UCSD-AML1 (cell line): ENCODE results near the gene KCNIP2.

Source experiments
- DNase-seq: peaks from one replicate; lab custom pipeline; 2025; ENCODE audit not compliant: unreplicated experiment; lab: John Stamatoyannopoulos, UW

The KCNIP2 gene

DNA sequence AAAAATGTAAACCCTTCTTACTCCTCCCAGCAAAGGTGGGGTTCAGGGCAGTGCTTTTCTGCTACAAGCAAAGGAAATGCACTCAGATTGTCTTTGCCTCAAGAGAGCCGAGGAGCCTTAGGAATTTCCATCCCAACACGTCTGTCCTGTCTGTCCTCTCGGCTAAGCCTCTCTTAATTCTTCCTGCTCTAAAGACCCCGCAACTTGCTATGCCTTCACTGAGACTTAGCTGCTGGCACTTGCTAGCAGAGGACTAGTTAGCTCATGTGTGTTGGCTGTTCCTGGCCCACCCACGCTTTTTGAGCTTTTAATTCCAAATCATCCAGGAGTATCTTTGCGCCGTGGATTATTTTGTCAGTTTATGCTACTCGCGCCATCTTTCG lies 59.9 kb downstream of the KCNIP2 start:
- DNase-seq: no peak

DNA sequence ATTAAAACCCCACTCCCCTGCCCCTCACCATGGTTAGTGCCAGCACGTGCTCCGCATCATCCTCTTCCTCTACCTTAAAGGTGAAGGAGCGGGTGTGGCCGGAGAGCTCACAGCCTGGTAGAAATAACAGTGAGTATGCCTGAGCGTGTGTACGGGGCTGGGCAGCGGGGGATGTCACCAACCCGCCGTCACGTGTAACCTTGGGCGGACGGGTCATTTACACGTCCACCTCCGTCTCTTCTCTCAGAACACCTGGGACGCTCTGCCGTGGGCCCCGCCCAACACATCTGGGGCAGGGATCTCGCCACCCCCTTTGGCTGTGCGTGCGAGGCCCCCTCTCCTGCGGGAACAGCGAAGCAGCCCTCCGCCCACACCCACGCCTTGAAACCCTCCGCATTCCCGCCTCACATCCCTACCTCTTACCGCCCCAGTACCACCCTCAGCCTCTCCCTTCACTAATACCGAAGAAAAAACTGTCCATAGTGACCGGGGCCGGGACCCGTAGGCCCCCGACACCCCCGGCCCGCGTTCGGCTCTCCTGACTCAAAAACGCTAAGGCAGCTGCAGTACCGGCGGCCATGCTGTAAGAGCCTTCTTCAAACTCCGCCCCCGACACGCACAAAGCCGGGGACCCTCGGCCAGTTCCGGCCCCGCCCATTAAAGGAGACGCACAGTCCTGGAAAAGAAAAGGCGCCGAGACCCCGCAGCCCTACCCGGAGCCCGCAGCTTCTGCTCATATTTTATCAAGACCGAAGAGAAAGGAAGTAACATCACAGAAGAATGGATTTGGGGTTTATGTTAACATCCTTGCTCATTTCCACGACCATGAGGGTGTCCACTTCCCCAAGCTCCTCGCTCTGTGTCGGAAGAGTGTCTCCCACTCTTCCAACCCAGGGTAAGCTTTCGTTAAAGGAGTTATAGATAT lies 60.5 kb downstream of the KCNIP2 start, which contains the start of gene NPM3:
TSS of gene NPM3 (minus strand) at position 636 of the 925 bp plus-strand sequence. CDS start at position 580, 56 bp downstream.
- peak; percentile 81 for DNase-seq

DNA sequence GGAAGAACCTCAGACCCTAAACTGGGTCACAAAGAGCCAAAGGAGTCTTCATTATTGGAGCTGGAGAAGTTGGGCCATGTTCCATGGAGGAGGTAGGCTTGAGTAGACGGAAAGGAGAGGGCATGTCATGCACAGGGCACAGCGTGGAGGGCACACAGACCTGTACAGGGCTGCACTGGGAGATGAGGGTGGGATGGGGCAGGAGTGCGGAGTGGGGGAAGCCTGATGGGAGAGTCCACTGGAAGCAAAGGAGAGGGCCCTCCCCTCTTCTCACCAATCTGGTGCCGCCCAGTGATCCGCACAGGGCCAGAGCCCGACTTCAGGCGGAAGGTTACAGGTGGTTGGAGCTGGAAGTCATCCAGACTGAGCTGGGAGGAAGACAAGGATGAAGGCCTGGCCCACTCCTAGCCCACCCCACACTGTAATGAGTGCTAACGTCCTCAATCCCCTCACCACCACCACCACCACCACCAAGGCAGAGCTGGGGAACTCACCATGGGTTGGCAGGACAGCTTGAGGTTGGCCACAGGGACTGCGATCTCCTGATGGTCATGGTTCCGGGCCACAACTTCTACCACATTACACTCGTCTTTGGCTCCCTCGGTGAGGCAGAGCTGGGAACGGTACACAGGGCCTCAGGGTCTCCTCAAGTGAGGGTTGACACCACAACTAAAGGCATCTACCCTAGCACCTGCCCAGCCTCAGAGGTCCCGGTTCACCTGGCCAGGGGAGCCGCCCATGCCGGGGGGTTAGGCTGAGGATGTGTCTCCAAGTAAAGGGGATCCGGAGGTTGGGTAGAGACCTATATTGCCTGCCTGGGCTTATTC lies 61.4 kb downstream of the KCNIP2 start:
- no peak for DNase-seq

DNA sequence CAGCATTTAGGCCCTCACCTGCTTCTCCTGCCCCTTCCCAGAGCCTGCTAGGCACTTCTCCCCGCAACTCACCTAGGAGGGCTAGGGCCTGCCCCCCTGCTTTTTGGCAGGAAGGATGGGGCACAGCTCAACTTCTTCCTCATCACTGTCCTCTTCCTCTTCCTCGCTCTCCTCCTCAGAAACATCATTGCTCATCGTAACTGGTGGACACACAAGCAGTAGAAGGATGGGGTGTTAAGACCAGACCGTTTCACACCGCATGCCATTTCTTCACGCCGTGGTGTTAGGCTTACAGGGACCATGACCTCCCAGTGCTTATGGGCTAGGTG lies 62.0 kb downstream of the KCNIP2 start:
- DNase-seq: no peak

DNA sequence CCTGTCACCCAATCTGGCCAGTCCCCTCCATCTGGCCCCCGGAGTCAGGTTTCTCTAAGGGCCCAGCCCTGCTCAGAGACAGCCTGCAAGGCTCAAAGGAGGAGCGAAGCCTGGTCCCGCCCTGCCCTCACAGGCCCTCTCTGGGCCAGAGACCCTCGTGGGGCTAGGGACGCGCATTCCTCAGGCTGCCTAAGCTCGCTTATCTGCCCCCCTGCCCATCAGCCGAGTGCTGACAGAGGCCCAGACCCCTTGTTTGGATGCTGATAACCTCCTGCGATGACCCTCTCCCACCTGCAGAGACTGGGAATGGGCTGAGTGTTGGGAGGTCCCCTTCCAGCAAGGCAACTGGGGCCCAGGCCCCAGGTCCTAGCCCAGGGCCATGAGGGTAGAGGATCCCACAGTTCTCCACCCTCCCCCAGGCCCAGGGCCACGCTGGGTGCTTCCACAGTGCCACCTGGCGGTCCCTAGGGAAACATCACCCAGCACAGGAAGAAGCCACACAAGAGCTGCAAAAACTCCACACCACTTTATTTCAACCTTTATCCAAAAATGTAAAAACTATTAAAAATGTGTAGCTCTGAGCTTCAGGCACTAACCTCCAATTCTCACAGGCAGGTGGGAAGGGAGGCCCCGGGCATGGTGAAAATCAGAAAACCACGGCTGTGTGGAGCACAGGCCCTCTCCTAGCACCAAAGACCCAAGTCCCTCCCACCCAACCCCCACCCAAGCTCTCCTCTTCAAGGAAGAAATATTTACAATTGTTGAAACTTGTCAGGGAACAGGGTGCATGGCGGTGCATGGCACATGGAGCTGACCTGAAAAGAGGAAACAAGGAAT lies 62.6 kb downstream of the KCNIP2 start:
- DNase-seq: peak; percentile 70

DNA sequence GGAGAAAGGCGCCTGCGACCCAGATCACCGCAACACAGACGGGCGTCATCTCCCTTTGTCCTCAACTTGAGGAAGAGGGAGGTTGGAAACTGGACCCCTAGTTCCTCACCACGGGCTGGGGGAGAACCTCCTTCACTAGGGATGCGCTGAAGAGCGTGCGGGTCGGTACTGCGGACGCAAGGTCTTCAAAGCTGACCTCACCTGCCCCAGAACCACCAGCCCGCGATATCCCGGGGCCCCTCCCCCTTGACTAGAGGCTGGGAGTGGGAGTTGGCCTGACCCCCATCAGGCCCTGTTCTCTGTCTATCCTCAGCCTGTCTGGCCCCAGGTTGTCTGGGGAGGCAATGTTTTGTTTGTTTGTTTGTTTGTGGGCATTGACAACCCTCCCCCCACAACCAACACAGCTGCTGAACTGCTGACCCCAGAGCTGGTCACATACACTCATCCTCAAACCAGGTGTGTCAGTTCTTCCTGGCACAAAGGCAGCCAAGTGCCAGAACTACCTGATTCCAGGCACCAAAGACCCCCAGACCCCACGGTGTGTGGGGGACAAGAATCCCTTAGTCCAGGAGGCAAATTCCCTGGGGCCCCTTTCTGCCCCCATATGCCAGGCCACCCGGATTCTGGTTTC lies 63.3 kb downstream of the KCNIP2 start:
- DNase-seq: no peak

DNA sequence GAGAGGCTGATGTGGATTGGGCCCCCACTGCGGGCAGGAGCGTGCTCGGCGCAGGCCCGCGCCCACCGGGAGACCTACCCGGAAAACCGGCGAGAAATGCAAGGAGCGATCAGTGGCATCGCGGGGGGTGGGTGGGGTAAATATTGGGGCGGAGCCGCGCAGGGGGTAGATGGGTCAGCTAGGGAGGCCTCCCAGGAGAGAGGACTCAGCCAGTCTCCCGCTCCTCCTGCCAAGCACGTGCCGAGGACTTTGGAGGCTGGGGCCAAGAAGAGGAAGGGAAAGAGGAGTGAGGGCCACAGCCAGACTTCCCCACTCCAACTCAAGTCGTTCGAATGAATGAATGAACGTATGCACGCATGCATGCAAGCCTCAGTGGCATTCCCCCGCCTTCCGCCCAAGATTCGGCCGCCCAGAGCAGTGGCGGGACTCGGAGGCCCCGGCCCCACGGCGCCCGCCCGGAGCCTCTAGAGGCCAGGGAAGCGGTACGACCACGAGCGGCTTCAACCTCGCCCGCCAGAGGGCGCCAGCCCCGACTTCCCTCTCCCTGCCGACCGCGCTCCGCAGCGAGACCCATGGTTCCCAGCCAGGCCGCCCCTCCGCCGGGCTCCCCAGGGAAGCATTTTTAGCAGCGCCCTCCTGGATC lies 63.9 kb downstream of the KCNIP2 start:
- no peak for DNase-seq

DNA sequence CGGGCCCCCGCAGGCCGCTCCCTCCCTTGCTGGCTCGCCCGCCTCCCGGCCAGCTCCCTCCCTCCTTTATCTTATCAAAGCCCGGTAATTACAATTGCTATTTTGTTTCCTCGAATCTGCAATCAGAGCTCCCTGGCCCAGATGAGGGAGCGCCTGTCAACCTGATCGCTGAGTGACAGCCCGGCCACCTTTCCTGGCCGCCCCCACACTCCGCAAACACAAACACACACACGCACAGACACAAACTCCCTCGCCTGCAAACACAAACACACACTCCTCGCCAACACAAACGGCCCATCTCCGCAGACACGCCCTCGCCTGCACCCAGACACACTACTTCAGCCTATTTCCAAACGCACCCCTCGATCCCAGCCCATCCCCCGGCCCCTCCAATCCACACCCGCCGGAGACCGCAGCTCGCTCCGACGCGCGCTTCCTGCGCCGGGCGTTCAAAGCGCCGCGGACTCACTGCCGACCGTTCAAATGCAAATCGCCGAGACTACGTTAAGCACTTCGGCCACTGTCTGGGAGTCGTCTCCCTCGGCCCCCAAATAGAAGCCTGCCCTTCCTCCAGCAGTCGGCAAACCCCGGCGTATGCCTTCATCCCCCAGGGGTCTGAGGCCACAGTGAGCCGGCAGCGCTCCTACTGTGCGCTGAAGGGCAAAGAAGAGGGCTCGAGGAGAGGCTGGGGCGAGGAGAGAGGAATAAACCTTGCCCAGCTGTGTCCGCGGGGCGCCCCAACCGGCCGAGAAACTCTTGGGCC lies 64.6 kb downstream of the KCNIP2 start:
- no peak for DNase-seq

DNA sequence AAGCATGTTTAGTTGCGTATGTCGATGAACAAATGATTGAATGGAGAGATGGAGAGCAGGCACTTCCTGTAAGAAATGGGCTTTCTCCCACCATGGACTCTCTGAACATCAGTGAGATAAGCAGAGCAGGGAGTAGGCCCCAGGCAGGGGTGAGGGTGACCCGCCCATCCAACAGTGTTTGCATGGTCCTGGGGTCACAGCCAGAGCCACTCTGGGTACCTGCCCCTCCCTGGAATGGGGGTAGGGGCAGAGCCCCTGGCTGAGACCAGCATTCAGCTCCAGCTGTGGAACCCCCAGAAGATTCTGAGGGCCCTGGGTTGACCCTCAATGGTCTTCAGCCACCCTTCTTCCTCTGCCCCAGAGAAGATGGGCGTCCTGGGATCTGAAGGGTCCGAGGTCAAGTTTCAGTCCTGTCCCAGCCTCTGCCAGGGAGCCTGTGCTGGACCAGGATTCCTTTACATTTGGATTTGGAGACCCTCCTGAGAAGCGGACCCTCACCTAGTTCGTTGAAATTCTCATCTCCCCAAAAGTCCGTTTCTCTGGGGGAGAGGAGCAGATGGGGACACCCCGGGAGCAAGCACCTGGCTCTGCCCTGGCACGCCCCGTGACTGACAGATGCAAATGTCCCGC lies 65.3 kb downstream of the KCNIP2 start:
- no peak for DNase-seq

DNA sequence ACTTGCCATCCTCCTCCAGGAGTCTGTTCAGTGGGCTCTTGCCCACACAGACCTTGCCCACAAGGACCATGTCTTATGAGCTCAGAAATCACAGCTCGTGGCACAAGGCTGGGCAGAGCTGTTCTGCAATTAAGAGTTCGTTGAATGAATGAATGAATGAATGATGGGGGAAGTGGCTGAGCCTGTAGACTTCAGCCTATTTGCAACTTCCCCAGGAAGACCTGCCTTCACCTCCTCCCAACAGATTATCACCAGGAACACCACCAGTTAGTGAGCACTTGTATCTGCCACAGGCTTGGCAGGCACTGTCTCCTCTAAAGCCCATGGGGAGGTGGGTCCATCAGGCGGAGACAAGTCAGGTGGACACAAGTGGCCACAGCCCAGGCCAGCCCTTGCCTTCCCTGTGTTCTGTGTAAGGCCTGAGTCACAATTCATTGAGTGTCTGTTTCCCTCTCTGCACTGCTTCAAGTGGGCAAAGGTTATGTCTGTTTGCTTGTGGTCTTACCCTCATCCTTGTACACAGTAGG lies 65.9 kb downstream of the KCNIP2 start:
- DNase-seq: no peak

DNA sequence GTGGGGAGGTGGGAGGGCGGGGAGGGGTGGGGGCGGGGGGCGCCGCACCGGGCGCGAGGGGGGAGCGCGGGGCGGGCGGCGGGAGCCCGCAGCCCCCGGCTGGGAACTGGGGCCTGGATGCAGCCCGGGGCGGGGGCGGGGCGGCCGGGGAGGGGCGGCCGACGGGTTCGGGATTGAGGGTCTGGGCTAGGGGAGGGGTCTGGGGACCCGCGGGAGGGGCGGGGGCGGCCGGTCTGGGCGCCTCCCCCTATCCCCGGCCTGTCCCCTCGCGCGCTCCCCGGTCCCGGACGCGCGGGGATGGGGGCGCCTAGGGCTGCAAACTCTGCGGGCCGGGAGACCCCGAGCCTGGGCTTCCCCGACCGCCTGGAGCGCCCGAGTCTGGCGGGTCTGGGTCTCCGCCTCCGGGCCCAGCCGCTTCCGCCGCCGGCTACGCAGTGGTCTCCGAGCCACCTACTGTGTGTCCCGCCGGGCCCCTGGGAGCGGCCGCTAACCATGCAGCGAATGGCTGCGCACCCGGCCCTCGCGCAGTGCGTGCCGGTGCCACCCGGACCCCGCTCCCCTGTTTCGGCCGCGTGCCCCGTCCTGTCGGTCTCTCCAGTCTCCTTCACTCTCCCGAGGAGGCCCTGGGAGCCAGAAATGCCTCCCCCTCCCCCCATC lies 67.3 kb downstream of the KCNIP2 start:
- DNase-seq: no peak
